PC-3 (cell line): ENCODE results near the gene PDE11A. TPM values are rescaled to one million over a fixed set of nuclear protein-coding genes. Genes with fewer than 3 reads are reported as not detected.

Experiments
- ATAC-seq: fragments of 200-7000 bp; cut with Tn5 transposase; 2 replicates; pipeline ENCODE4 v1.9.1; 2020; ENCODE audit warnings: mild to moderate bottlenecking, moderate library complexity
- BruUV-seq: library from RNA; stranded (reverse); fragments of 400-500 nt; replicated peaks from 2 replicates; lab custom pipeline; 2021; lab: Mats Ljungman, UMichigan
- CTCF ChIA-PET: fragments of 300-600 bp; sonication (Branson Sonifier 250); formaldehyde crosslinking; loops from one replicate; lab custom pipeline; 2022; ENCODE audit warnings: antibody characterized with exemption; lab: Charles Lee
- POLR2A ChIA-PET: fragments of 300-600 bp; sonication (Branson Sonifier 250); formaldehyde crosslinking; loops from one replicate; lab custom pipeline; 2022; ENCODE audit warnings: antibody characterized with exemption; ENCODE audit not compliant: unreplicated experiment; lab: Charles Lee
- DNase-seq: peaks from one replicate; pipeline ENCODE4 v3.0.0-alpha.2; 2015
- H2AFZ ChIP-seq: fragments of 300-600 bp; sonication (generic); 2 replicates; pipeline ENCODE4 v1.6.0; 2016; ENCODE audit warnings: antibody characterized with exemption, low read length
- H3F3A ChIP-seq: fragments of 300-600 bp; sonication (generic); one replicate; pipeline ENCODE4 v1.6.0; 2017; ENCODE audit warnings: antibody characterized with exemption, low read length, control low read depth, mild to moderate bottlenecking; ENCODE audit not compliant: unreplicated experiment
- H3K27ac ChIP-seq: fragments of 300-600 bp; sonication (generic); 2 replicates; pipeline ENCODE4 v1.5.1; 2016; ENCODE audit warnings: mild to moderate bottlenecking, low read length
- H3K27me3 ChIP-seq: fragments of 300-600 bp; sonication (generic); 2 replicates; pipeline ENCODE4 v1.6.1; 2016; ENCODE audit warnings: low read length, mixed read lengths
- H3K36me3 ChIP-seq: fragments of 300-600 bp; sonication (generic); 2 replicates; pipeline ENCODE4 v1.6.1; 2016; ENCODE audit warnings: low read depth, mixed run types, low read length, mixed read lengths
- H3K4me1 ChIP-seq: fragments of 300-600 bp; sonication (generic); 2 replicates; pipeline ENCODE4 v1.5.1; 2016; ENCODE audit warnings: low read length; ENCODE audit not compliant: insufficient read depth
- H3K4me2 ChIP-seq: fragments of 300-600 bp; sonication (generic); 2 replicates; pipeline ENCODE4 v1.6.0; 2016; ENCODE audit warnings: low read length
- H3K4me3 ChIP-seq: fragments of 300-600 bp; sonication (generic); 2 replicates; pipeline ENCODE4 v1.5.1; 2016; ENCODE audit warnings: mild to moderate bottlenecking, low read length, mixed read lengths
- H3K79me2 ChIP-seq: fragments of 300-600 bp; sonication (generic); 2 replicates; pipeline ENCODE4 v1.6.1; 2017; ENCODE audit warnings: low read length, mixed read lengths
- H3K9ac ChIP-seq: fragments of 300-600 bp; sonication (generic); 2 replicates; pipeline ENCODE4 v1.6.0; 2016; ENCODE audit warnings: mild to moderate bottlenecking, low read length
- H3K9me2 ChIP-seq: fragments of 300-600 bp; sonication (generic); replicated peaks from 2 replicates; pipeline ENCODE4 v1.6.1; 2016; ENCODE audit warnings: mixed run types, low read length, mixed read lengths
- H3K9me3 ChIP-seq: fragments of 300-600 bp; sonication (generic); 2 replicates; pipeline ENCODE4 v1.6.1; 2016; ENCODE audit warnings: low read length, mixed read lengths
- H4K20me1 ChIP-seq: fragments of 300-600 bp; sonication (generic); 2 replicates; pipeline ENCODE4 v1.6.1; 2016; ENCODE audit warnings: low read length, mixed read lengths
- CTCF ChIP-seq: fragments of 300-600 bp; sonication (generic); conservative IDR thresholded peaks from 2 replicates; pipeline ENCODE4 v1.5.1; 2017; ENCODE audit warnings: antibody characterized with exemption, low read depth, mild to moderate bottlenecking, low read length
- EZH2 ChIP-seq: fragments of 300-600 bp; sonication (generic); IDR thresholded peaks from one replicate; pipeline ENCODE4 v1.6.1; 2017; ENCODE audit warnings: antibody characterized with exemption, mild to moderate bottlenecking, low read length; ENCODE audit not compliant: unreplicated experiment
- EZH2phosphoT487 ChIP-seq: fragments of 300-600 bp; sonication (generic); IDR thresholded peaks from 2 replicates; pipeline ENCODE4 v1.6.1; 2018; ENCODE audit warnings: mild to moderate bottlenecking, antibody characterized with exemption, low read length, borderline replicate concordance
- intact Hi-C: fragments of 100-400 bp; cut with micrococcal nuclease; formaldehyde crosslinking; loops from 2 replicates; pipeline ENCODE4 v1.9.0; 2023
- total RNA-seq: library from RNA; depleted of rRNA; stranded (reverse); fragments of >200 nt; gene quantifications from 2 replicates; pipeline ENCODE4 v1.2.3, GENCODE V29; 2014

Gene PDE11A
- total RNA-seq, 1 experiment from 2014 or later = 0.15 TPM

- TF ChIP-seq CTCF (no peak), EZH2 (no peak), EZH2phosphoT487 (no peak)
- CTCF ChIA-PET = no interaction called here
- Histone ChIP-seq H3K9me2 (no peaks in the 10 kb centered on the region), H3K27me3 (peaks cover 81% of the 10 kb centered on the region), H3F3A (no peaks in the 10 kb centered on the region), H3K27ac (no peak overlapping the region), H4K20me1 (no peaks in the 10 kb centered on the region), H3K9ac (no peak overlapping the region), H3K4me3 (no peak overlapping the region), H3K79me2 (no peaks in the 10 kb centered on the region), H3K4me1 (no peaks in the 10 kb centered on the region), H3K9me3 (no peaks in the 10 kb centered on the region), H2AFZ (no peak overlapping the region), H3K36me3 (no peaks in the 10 kb centered on the region), H3K4me2 (no peak overlapping the region)
- ATAC-seq (no peak), DNase-seq (no peak)
- intact Hi-C loops = no loop called here
- BruUV-seq = no TSS peak
- POLR2A ChIA-PET = no interaction called here
These were observed 363.7 kb downstream of the PDE11A start for GRCh38 chr2:177708660-177709444.

- peaks cover 85% of the 10 kb centered on the region for H3K27me3 ChIP-seq
- BruUV-seq = no TSS peak
- no peaks in the 10 kb centered on the region for H4K20me1 ChIP-seq
- no peaks in the 10 kb centered on the region for H3K36me3 ChIP-seq
- no peak overlapping the region for H2AFZ ChIP-seq
- H3K9me2 ChIP-seq = no peaks in the 10 kb centered on the region
- no peak overlapping the region for H3K4me3 ChIP-seq
- POLR2A ChIA-PET = no interaction called here
- intact Hi-C loops = no loop called here
- H3K4me1 ChIP-seq = no peaks in the 10 kb centered on the region
- no peak overlapping the region for H3K9ac ChIP-seq
- TF ChIP-seq CTCF (no peak), EZH2phosphoT487 (no peak), EZH2 (no peak)
- H3K9me3 ChIP-seq = no peaks in the 10 kb centered on the region
- DNase-seq = no peak
- CTCF ChIA-PET = no interaction called here
- H3F3A ChIP-seq = no peaks in the 10 kb centered on the region
- no peak for ATAC-seq
- no peak overlapping the region for H3K4me2 ChIP-seq
- no peaks in the 10 kb centered on the region for H3K79me2 ChIP-seq
- no peak overlapping the region for H3K27ac ChIP-seq
These were observed 364.5 kb downstream of the PDE11A start for GRCh38 chr2:177708106-177708505.

- ATAC-seq = no peak
- Histone ChIP-seq H3K36me3 (no peaks in the 10 kb centered on the region), H3K4me2 (no peak overlapping the region), H2AFZ (no peak overlapping the region), H3K9me3 (no peaks in the 10 kb centered on the region), H4K20me1 (no peaks in the 10 kb centered on the region), H3K27ac (no peak overlapping the region), H3K79me2 (no peaks in the 10 kb centered on the region), H3K27me3 (peaks cover 84% of the 10 kb centered on the region), H3K4me3 (no peak overlapping the region), H3K9me2 (no peaks in the 10 kb centered on the region), H3K9ac (no peak overlapping the region), H3F3A (no peaks in the 10 kb centered on the region), H3K4me1 (no peaks in the 10 kb centered on the region)
- no peak for TF ChIP-seq EZH2phosphoT487
- TF ChIP-seq EZH2 = no peak
- TF ChIP-seq CTCF = no peak
- POLR2A ChIA-PET = no interaction called here
- intact Hi-C loops = no loop called here
- BruUV-seq = no TSS peak
- DNase-seq = no peak
- CTCF ChIA-PET = no interaction called here
These were observed 366.9 kb downstream of the PDE11A start for GRCh38 chr2:177705511-177706173.
